SW 1271 (cell line): Measurements from ENCODE around the gene PISD.
"Not testable (repeated sequence)": the region's sequence is repeated elsewhere in the genome, so short reads cannot be mapped to it uniquely, and the experiment has no call there.

Source experiments
- DNase-seq, 2 experiments: peaks; one replicate each; lab custom pipeline; 2025; lab: John Stamatoyannopoulos, UW

Gene PISD

DNA sequence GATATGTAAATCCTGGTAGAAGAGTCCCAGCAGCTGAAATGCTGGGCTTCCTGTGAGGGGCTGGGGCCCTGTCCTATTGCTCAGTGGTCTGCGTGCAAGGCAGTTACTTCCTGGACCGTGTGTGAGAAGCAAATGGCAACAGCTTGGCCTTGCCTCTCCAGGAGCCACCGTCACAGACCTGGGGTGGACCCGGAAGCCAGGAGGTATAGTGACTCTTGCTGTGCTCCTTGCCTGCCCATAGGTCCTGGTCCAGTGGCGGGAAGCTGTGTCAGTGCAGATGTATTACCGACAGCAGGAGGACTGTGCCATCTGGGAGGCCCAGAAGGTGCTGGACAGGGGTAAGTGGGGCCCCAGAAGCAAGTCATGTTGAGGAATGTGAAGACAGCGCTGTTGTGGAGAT lies 54.3 kb downstream of the PISD start:
- DNase-seq: no peak

DNA sequence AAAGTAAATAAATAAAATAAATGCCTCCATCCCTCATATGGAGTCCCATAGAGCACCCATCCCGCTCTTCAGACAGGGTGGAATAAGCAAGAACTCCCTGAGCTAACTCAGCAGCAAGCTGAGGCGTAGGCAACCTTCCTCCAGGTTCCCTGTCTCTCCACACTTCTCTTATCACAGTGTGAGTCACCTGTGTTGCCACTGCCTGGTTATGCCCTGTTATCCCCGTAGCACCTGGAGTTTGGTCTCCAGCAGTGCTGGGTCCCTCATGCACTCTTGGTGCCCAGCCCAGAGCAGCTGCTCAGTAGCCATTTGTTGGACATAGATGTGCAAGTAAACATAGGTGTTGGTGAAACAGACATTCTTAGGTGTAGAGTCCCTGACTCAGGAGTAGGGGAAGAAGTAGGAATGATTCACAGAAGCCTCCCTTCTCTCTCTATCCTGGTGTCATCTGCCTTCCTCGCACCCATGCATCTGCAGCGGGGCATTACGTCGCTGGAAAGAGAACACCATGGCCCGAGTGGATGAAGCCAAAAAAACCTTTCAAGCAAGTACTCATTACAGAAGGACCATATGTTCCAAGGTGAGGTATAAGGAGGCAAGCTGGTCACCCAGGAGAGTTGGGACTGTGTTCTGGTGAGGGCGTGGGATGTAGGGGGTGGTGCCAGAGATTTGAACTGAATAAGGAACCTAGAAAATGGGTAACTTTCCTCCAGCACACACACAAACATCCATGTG lies 56.0 kb downstream of the PISD start:
- DNase-seq: no peak

- DNase-seq: no peak
These were observed 57.0 kb downstream of the PISD start for GRCh38 chr22:31604746-31605705.

GRCh38 chr22:31604137-31604705 lies 57.8 kb downstream of the PISD start:
- DNase-seq: no peak

GRCh38 chr22:31603574-31603973 lies 58.4 kb downstream of the PISD start:
- DNase-seq: no peak

GRCh38 chr22:31603081-31603525 lies 58.9 kb downstream of the PISD start:
- DNase-seq: no peak

DNA sequence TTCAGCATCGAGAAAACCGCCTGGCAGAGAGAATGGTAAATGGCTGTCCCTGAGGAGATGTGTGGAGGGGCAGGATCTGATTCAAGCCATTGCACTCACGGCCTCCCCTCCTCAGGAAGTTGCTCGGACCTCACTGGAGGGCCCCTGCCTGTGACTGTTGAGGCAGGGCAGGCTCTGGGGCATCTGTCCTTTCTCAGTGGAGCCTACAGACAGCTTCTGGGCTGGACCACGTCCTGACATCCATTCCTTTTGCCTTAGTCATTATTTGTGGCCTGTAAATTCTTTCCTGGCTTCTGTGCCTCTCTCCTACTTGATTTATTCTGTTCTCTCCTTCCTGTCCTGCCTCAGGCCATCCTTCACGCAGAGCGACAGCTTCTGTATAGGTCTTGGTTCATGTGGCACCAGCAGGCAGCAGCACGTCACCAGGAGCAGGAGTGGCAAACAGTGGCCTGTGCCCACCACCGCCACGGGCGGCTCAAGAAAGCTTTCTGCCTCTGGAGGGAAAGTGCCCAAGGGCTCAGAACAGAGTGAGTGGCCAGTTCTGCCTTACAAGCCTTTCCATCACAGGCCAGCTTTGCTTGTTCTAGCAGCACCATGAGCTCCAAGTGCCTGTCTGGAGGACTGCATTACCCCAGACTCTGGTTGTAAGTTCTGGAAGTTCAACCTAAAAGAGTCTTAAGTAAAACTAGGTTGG lies 59.6 kb downstream of the PISD start:
- peak in 1 of 2 experiments; percentile 72 for DNase-seq

GRCh38 chr22:31595271-31595670 lies 66.7 kb downstream of the PISD start:
- no peak for DNase-seq

DNA sequence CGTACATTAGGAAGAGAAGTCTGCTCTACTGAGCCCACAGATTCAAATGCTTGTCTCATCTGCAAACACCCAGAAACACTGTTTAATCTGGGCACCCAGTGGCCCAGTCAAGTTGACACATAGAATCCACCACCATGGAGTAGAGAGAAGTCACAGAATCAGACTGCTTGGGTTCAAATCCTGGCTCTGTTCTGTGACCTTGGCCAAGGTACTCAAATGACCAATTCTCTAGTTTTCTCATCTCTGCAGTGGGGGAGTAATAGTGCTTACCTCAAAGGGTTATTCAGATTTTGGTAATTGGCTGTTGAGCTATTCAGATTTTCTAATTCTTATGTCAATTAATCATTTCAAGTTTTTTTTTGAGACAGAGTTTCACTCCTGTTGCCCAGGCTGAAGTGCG lies 71.9 kb downstream of the PISD start:
- not testable (repeated sequence) for DNase-seq

DNA sequence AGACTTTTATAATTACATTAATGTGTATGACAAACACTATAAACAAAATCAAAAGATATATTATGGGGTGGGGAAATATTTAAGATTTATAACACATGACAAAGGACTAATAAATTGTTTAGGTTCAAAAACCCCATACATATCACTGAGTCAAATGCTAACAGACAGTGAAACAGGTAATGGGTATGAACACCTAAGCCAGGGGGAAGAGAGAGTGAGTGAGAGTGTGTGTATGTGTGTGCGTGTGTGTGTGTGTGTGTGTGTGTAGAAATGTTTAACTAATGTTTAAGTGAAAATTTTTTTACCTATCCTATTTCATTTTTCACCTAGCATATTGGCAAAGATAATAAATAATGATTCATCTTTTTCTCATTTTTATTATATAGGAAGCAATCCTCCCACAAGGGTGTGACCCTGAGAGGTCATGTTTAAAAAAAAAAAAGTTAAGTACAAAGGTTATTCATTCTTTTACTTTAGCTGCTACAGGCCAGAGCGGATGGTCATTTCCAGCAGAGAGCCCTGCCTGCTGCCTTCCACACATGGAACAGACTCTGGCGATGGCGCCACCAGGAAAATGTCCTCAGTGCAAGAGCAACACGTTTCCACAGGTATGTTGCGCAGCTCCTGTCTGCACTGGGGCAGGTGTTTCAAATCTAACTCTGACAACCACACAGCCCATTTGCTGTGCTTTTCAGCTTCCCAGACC lies 72.9 kb downstream of the PISD start:
- no peak for DNase-seq

DNA sequence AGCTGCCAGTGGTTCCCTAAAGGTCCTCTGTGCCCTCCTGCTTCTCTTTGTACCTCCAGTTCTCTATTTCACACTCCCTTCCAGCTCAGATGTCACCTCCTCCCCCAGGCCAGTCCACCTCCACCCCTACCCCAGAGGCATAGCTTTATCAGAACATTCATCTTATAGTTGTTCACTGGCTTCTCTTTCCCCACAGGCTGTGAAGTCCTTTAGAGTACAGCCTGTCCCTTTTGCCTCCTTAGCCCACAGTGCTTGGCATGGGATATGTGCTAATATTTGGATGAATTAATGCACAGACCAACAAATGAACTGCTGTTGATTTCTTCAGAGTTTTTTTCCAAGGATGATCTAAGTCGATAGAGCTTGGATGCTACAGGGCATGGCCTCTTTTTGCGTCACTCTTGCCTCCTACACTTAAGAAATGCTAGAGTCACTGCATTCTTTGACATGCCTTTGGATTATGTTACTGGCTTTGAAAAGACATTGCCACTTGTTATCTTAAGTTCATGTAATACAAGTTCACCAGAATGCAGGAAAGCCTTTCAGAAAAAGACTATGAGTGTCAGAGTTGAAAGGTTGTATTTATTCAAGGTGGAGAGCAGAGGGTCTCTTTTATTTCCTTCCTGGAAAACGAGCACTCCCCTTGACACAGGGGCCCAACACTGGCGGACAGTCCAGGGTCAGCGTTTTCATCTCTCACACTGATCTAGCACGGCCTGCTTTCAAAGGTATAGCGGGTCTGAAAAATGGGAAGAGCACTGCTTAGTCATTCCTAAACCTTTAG lies 75.7 kb downstream of the PISD start:
- no peak for DNase-seq

- DNase-seq: no peak
These were observed 76.7 kb downstream of the PISD start for GRCh38 chr22:31585161-31585859.

GRCh38 chr22:31584804-31585160 lies 77.2 kb downstream of the PISD start:
- DNase-seq: no peak

GRCh38 chr22:31583861-31584485 lies 78.0 kb downstream of the PISD start:
- peak in 1 of 2 experiments; percentile 4 for DNase-seq

GRCh38 chr22:31579835-31580242 lies 82.2 kb downstream of the PISD start:
- no peak for DNase-seq

DNA sequence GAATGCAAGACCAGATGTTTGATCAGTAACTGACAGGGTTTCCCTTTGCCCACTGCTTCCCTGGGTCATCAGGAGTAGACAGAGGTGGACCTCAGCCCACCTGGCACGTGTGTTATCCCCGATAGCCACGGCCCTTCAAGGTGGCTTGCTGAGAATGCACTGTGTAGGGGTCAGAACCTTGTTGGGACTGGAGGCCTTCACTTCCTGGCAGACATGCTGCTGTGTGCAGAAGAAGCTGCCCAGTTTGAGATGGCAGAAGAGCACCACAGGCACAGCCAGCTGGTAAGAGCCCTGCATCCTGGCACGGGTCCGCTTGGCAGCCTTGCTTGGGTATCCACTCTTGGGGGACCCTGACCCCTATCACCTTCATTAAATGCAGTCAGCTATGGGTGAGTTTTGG lies 83.8 kb downstream of the PISD start:
- no peak for DNase-seq

DNA sequence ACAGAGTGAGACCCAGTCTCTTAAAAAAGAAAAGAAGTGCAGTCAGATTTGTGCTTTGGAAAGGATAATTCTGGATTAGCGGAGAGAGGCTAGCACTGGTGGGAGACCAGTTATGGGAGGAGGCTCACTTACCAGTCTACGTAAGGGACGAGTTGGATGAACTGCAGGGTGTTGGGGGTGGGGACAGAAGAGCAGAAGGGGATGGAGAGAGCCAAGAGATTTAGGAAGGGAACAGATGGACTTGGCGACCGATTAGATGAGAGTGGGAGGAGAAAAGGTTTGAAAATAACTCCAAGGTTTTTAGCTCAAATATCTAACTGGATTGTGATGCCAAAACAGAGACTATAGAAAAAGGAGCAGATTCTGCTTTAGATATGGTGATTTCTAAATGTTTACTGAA lies 84.3 kb downstream of the PISD start:
- DNase-seq: no peak

DNA sequence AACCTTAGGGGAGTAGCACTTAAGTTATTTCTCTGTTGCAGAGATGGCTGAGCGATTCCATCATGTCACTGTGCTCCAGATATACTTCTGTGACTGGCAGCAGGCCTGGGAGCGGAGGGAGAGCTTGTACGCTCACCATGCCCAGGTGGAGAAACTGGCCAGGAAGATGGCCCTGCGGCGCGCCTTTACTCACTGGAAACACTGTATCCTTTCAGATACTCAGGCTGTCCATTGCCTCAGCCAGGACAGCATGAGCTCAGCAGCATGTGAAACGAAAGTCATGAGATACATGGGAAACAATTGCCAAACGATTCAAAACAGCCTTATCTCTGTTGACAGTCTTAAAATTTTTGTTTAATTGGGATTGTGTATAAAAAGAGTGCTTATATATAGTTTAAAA lies 86.8 kb downstream of the PISD start:
- DNase-seq: no peak

DNA sequence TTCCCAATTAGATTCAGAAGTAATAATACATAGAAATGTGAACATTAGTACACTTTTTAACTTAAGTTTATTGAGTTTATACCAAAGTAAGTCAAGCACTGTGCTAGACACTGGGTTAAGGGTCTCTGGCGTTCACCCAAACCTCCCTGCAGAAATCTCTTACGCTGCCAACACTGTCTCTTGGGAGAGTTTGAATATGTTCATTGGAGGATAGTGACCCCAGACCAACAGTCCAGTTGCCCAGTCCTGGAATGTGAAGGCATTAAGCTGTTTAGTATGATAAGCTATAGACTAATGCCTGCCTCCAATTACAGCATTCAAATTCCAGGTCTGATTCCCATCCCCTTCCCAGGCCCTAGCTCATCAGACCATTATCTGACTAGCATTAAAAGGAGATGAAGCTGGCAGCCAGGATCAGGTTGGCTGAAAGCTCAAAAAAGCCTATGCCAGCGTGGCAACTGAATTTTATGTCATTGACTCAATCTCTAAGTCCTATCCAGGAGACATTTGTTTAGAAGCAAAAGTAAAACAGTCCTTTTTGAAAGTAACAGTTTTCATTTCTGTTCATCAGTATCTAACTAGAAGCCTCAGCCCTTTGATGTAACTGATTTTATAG lies 87.9 kb downstream of the PISD start:
- no peak for DNase-seq
